CD14-positive monocyte (primary cell): ENCODE results near the gene LRRIQ1. TPM values are rescaled to one million over a fixed set of nuclear protein-coding genes. Genes with fewer than 3 reads are reported as not detected.

Experiments used
- DNase-seq, 3 donors: peaks; one replicate each; pipeline ENCODE4 v3.0.0-alpha.2; 2011 to 2022
- H2AFZ ChIP-seq: 2 replicates; pipeline ENCODE4 v1.6.0; 2012; ENCODE audit warnings: mild to moderate bottlenecking, low read depth, low read length, inconsistent platforms; ENCODE audit not compliant: insufficient read depth, poor library complexity, severe bottlenecking
- H3K27ac ChIP-seq, 2 donors: 1 replicate in 1 of 2; 2 replicates in 1 of 2; pipeline ENCODE4 v1.5.1; 2012 to 2013; ENCODE audit warnings: low read length in 2 of 2, control low read depth in 1 of 2, inconsistent platforms in 1 of 2, low read depth in 1 of 2, mild to moderate bottlenecking in 1 of 2
- H3K27me3 ChIP-seq, 2 donors: one replicate each; pipeline versions ENCODE4 v1.6.0 to v1.6.1; 2011 to 2013; ENCODE audit warnings: low read length in 2 of 2; ENCODE audit not compliant: control insufficient read depth in 2 of 2, insufficient read depth in 2 of 2
- H3K36me3 ChIP-seq, 2 donors: replicated peaks in 1 of 2; 1 replicate in 1 of 2; 2 replicates in 1 of 2; pipeline versions ENCODE4 v1.5.1 to v1.6.1; 2012 to 2013; ENCODE audit warnings: low read length in 2 of 2, control low read depth in 1 of 2, inconsistent platforms in 1 of 2, mild to moderate bottlenecking in 1 of 2; ENCODE audit not compliant: insufficient read depth in 2 of 2, control insufficient read depth in 1 of 2
- H3K4me1 ChIP-seq, 2 donors: 1 replicate in 1 of 2; 2 replicates in 1 of 2; pipeline versions ENCODE4 v1.5.1 to v1.6.1; 2012 to 2013; ENCODE audit warnings: low read length in 2 of 2, control low read depth in 1 of 2, inconsistent platforms in 1 of 2, mild to moderate bottlenecking in 1 of 2, moderate library complexity in 1 of 2; ENCODE audit not compliant: insufficient read depth in 2 of 2, control insufficient read depth in 1 of 2
- H3K4me2 ChIP-seq: replicated peaks from 2 replicates; pipeline ENCODE3; 2012; ENCODE audit warnings: low read length, moderate library complexity, mild to moderate bottlenecking; ENCODE audit not compliant: poor library complexity, severe bottlenecking; ENCODE audit errors: extremely low read depth
- H3K4me3 ChIP-seq, 3 experiments: fragments of 200-600 bp in 1 of 3; sonication (generic) in 1 of 3; replicated peaks in 1 of 3; 1 replicate in 2 of 3; 2 replicates in 1 of 3; pipeline ENCODE4 v1.5.1; 2011 to 2013; ENCODE audit warnings: low read length in 3 of 3, mild to moderate bottlenecking in 3 of 3, control low read depth in 2 of 3, low read depth in 2 of 3, inconsistent platforms in 1 of 3, moderate library complexity in 1 of 3
- H3K79me2 ChIP-seq: 2 replicates; pipeline ENCODE4 v1.6.0; 2012; ENCODE audit warnings: mild to moderate bottlenecking, control low read depth, inconsistent platforms, low read length, moderate library complexity; ENCODE audit not compliant: insufficient read depth
- H3K9ac ChIP-seq: 2 replicates; pipeline ENCODE4 v1.6.0; 2017; ENCODE audit warnings: low read length, mild to moderate bottlenecking; ENCODE audit not compliant: insufficient read depth, poor library complexity, severe bottlenecking
- H3K9me3 ChIP-seq, 2 donors: replicated peaks in 1 of 2; 1 replicate in 1 of 2; 2 replicates in 1 of 2; pipeline versions ENCODE4 v1.5.1 to v1.6.1; 2012 to 2013; ENCODE audit warnings: low read length in 2 of 2, control low read depth in 1 of 2; ENCODE audit not compliant: control insufficient read depth in 1 of 2, insufficient read depth in 1 of 2
- H4K20me1 ChIP-seq: 2 replicates; pipeline ENCODE4 v1.6.0; 2012; ENCODE audit warnings: mild to moderate bottlenecking, low read length, control low read depth, moderate library complexity; ENCODE audit not compliant: insufficient read depth
- H3K27ac Mint-ChIP-seq, 7 donors: one replicate each; pipeline ENCODE4 v1.8.0; 2020; ENCODE audit warnings: mild to moderate bottlenecking in 7 of 7, mixed read lengths in 7 of 7, moderate library complexity in 6 of 7, inconsistent platforms in 2 of 7
- H3K27me3 Mint-ChIP-seq, 3 donors: one replicate each; pipeline ENCODE4 v1.8.0; 2021 to 2022; ENCODE audit warnings: low read depth in 3 of 3, mild to moderate bottlenecking in 3 of 3, mixed read lengths in 3 of 3, moderate library complexity in 3 of 3, inconsistent platforms in 1 of 3
- H3K36me3 Mint-ChIP-seq, 2 donors: one replicate each; pipeline ENCODE4 v1.8.0; 2020; ENCODE audit warnings: mixed read lengths in 2 of 2, inconsistent platforms in 1 of 2, mild to moderate bottlenecking in 1 of 2
- H3K4me1 Mint-ChIP-seq: one replicate; pipeline ENCODE4 v1.8.0; 2020; ENCODE audit warnings: mild to moderate bottlenecking, mixed read lengths
- H3K4me3 Mint-ChIP-seq, 2 donors: one replicate each; pipeline ENCODE4 v1.8.0; 2020; ENCODE audit warnings: mild to moderate bottlenecking in 2 of 2, mixed read lengths in 2 of 2, moderate library complexity in 1 of 2
- H3K9me3 Mint-ChIP-seq, 7 donors: one replicate each; pipeline ENCODE4 v1.8.0; 2020 to 2022; ENCODE audit warnings: mixed read lengths in 7 of 7, mild to moderate bottlenecking in 6 of 7, moderate library complexity in 6 of 7, inconsistent platforms in 2 of 7
- WGBS: methylation state at CpG from one replicate; pipeline ENCODE4 v1.1.5; 2013; ENCODE audit warnings: missing lambda C conversion rate; ENCODE audit not compliant: insufficient coverage; 5-methylcytosine and 5-hydroxymethylcytosine counted together
- intact Hi-C, 2 donors: fragments of 100-400 bp; cut with micrococcal nuclease; formaldehyde crosslinking; loops; one replicate each; pipeline versions ENCODE4 v1.15.0 to v1.15.1; 2023
- polyA plus RNA-seq, 3 donors: library from polyadenylated mRNA; depleted of rRNA in 1 of 3; unstranded in 2 of 3; stranded (reverse) in 1 of 3; fragments of 300-500 nt in 2 of 3; fragments of >200 nt in 1 of 3; fragmentation: Illumina TruSeq in 2 of 3; gene quantifications; 1 replicate in 2 of 3; 2 replicates in 1 of 3; pipeline ENCODE4 v1.2.3, GENCODE V29; 2012 to 2021
- TF ChIP-seq, protein P1 (sequence below): fragments of 200-600 bp; IDR thresholded peaks from one replicate; pipeline ENCODE4 v1.8.0; 2022; ENCODE audit warnings: antibody characterized with exemption, mild to moderate bottlenecking

The LRRIQ1 gene
- polyA plus RNA-seq, 3 donors = not detected

DNA sequence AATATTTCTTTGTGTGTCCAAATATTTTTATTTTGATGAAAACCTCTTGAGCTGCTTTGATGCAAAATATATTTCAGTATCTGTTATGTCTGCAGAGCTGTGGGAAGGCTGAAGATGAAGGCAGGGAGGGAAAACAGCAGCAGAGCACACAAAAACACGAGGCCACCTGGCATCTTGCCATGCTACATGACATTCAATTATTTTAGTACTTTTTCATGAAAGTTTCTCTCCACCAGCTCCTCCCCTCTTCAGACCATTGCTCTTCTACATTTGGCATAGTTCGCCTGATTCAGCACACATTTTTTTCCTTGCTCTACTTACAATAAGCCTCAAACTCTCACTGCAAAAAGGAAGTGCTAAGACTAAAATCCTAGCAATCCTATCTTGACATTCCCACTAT is 239.2 kb downstream of the LRRIQ1 start:
- Mint-ChIP-seq H3K4me1 (peaks cover 7% of the 10 kb centered on the region), H3K27ac (no peak overlapping the region), H3K27me3 (peaks cover 73 to 79% (median 73%) of the 10 kb centered on the region in 3 donors), H3K9me3 (peaks cover 0 to 19% (median 9%) of the 10 kb centered on the region in 7 donors), H3K4me3 (peak overlapping the region in 1 of 2 donors; percentile 49), H3K36me3 (peaks cover 0 to 5% of the 10 kb centered on the region in 2 donors)
- H3K27me3 ChIP-seq = peaks cover 65 to 93% of the 10 kb centered on the region in 2 donors
- peaks cover 0 to 30% of the 10 kb centered on the region in 2 donors for H3K9me3 ChIP-seq
- no peak overlapping the region for H3K27ac ChIP-seq
- peaks cover 0 to 3% of the 10 kb centered on the region in 2 donors for H3K4me1 ChIP-seq
- no peak overlapping the region for H3K9ac ChIP-seq
- H3K4me2 ChIP-seq = no peak overlapping the region
- H3K79me2 ChIP-seq = no peaks in the 10 kb centered on the region
- intact Hi-C loops = no loop called here
- H4K20me1 ChIP-seq = no peaks in the 10 kb centered on the region
- DNase-seq = no peak
- no peak overlapping the region for H3K4me3 ChIP-seq
- 0% methylated on average over 1 of the region's 2 CpGs for WGBS
- TF ChIP-seq, protein P1, sequence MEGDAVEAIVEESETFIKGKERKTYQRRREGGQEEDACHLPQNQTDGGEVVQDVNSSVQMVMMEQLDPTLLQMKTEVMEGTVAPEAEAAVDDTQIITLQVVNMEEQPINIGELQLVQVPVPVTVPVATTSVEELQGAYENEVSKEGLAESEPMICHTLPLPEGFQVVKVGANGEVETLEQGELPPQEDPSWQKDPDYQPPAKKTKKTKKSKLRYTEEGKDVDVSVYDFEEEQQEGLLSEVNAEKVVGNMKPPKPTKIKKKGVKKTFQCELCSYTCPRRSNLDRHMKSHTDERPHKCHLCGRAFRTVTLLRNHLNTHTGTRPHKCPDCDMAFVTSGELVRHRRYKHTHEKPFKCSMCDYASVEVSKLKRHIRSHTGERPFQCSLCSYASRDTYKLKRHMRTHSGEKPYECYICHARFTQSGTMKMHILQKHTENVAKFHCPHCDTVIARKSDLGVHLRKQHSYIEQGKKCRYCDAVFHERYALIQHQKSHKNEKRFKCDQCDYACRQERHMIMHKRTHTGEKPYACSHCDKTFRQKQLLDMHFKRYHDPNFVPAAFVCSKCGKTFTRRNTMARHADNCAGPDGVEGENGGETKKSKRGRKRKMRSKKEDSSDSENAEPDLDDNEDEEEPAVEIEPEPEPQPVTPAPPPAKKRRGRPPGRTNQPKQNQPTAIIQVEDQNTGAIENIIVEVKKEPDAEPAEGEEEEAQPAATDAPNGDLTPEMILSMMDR = no peak
- H3K36me3 ChIP-seq = no peaks in the 10 kb centered on the region
- H2AFZ ChIP-seq = no peak overlapping the region

DNA sequence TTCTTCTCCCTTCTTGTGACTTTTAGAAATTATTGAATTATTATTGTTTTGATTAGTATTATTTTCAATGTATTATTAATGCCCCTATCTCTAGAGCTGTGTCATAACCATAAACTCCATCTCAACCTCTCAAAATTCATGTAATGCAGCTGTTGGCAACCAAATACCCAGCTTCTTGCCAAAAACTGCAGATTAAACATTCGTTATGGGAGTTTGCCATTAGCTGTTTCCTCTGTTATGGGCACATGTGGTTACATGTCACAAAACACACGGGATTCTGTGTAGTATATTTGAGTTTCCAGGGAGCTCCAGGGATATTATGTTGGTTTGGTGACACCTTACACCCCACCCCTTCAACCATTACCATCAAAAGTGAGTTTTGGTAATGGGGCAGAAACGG is 241.0 kb downstream of the LRRIQ1 start:
- H3K4me1 ChIP-seq = peaks cover 0 to 6% of the 10 kb centered on the region in 2 donors
- H3K27me3 ChIP-seq = peaks cover 74 to 99% of the 10 kb centered on the region in 2 donors
- H3K27me3 Mint-ChIP-seq = peaks cover 89 to 90% (median 90%) of the 10 kb centered on the region in 3 donors
- no peaks in the 10 kb centered on the region for H3K79me2 ChIP-seq
- no peak overlapping the region for H3K4me3 ChIP-seq
- H4K20me1 ChIP-seq = no peaks in the 10 kb centered on the region
- no peak overlapping the region for H3K27ac Mint-ChIP-seq
- TF ChIP-seq, protein P1 = no peak
- DNase-seq = no peak
- H3K9me3 ChIP-seq = peaks cover 0 to 34% of the 10 kb centered on the region in 2 donors
- no peak overlapping the region for H3K4me2 ChIP-seq
- intact Hi-C loops = no loop called here
- H2AFZ ChIP-seq = no peak overlapping the region
- no CpG with 5 or more reads among the region's 3 CpGs for WGBS
- H3K27ac ChIP-seq = no peak overlapping the region
- no peaks in the 10 kb centered on the region for H3K36me3 ChIP-seq
- no peak overlapping the region for H3K9ac ChIP-seq
- H3K4me1 Mint-ChIP-seq = peaks cover 12% of the 10 kb centered on the region
- peaks cover 0 to 6% of the 10 kb centered on the region in 2 donors for H3K36me3 Mint-ChIP-seq
- H3K9me3 Mint-ChIP-seq = peaks cover 0 to 22% (median 11%) of the 10 kb centered on the region in 7 donors
- H3K4me3 Mint-ChIP-seq = peak overlapping the region in 1 of 2 donors; percentile 30
